Measurements from ENCODE around the gene SPEM3.

SPEM3 gene

DNA sequence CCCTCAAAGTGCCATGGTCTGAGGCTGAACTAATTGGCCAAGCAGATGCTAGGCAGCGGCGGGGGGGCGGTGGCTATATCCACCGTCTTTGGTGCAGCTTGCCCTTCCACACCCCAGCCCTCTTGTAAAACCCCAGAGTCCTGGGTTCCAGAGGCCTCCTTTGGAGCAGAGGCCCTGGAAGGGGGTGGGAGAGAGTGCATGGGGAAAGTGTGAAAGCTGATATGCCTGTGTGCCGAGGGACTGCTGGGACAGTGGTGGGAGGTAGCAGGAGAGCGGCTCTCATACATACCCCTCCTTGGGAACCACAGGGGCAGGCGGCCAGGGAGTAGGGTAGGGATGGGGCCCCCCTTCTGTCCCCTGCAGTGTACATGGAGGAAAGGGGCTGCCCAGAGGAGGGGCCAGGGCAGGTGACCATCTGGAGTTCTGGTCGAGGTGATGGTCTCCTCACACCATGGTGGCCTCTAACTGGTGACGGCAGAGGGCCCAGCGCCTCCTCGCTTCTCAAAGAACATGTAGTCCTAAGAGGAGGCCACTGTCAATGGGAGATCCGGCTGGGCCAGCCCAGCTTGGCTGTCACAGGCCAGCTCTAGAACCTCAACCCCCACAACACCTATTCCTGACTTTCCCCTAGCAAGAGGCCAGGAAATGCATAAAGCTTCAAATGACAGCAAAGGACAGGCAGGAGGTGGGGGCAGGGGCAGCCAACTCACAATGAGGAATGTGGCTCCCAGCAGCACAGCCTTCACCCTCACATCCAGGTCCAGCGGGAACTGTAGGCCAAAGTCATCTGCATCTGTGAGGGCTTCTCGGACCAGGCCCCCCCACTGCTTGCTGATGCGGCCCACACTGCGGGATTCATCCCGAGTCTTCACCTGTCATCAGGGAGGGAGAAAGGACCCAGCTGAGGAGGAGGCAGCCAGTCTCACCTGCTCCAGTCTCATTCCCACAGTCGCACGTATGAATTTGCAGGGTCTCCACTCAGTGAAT lies 38.4 kb upstream of the SPEM3 start:
- TF ChIP-seq RAD21 (IDR thresholded peaks at IDR 0.05; ENCODE audit: low read depth) = no peak
- TF ChIP-seq ZBTB7A (IDR thresholded peaks at IDR 0.05; ENCODE audit: low read depth) = no peak
- no peak for TF ChIP-seq EGR1 (IDR thresholded peaks at IDR 0.05)
- no peak for TF ChIP-seq CEBPB (IDR thresholded peaks at IDR 0.05)
- TF ChIP-seq TCF12 (IDR thresholded peaks at IDR 0.05; ENCODE audit: low read depth) = no peak
- TF ChIP-seq TEAD4 (IDR thresholded peaks at IDR 0.05) = no peak
- TF ChIP-seq, protein P1, sequence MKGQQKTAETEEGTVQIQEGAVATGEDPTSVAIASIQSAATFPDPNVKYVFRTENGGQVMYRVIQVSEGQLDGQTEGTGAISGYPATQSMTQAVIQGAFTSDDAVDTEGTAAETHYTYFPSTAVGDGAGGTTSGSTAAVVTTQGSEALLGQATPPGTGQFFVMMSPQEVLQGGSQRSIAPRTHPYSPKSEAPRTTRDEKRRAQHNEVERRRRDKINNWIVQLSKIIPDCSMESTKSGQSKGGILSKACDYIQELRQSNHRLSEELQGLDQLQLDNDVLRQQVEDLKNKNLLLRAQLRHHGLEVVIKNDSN (IDR thresholded peaks at IDR 0.05) = no peak
- no peak for TF ChIP-seq CREB1 (IDR thresholded peaks at IDR 0.05; ENCODE audit: low read depth)
- TF ChIP-seq TAF1 (IDR thresholded peaks at IDR 0.05; ENCODE audit: low read depth) = no peak
- no peak for TF ChIP-seq FOXM1 (IDR thresholded peaks at IDR 0.05; ENCODE audit: borderline replicate concordance, low read depth)
- TF ChIP-seq, protein P2, sequence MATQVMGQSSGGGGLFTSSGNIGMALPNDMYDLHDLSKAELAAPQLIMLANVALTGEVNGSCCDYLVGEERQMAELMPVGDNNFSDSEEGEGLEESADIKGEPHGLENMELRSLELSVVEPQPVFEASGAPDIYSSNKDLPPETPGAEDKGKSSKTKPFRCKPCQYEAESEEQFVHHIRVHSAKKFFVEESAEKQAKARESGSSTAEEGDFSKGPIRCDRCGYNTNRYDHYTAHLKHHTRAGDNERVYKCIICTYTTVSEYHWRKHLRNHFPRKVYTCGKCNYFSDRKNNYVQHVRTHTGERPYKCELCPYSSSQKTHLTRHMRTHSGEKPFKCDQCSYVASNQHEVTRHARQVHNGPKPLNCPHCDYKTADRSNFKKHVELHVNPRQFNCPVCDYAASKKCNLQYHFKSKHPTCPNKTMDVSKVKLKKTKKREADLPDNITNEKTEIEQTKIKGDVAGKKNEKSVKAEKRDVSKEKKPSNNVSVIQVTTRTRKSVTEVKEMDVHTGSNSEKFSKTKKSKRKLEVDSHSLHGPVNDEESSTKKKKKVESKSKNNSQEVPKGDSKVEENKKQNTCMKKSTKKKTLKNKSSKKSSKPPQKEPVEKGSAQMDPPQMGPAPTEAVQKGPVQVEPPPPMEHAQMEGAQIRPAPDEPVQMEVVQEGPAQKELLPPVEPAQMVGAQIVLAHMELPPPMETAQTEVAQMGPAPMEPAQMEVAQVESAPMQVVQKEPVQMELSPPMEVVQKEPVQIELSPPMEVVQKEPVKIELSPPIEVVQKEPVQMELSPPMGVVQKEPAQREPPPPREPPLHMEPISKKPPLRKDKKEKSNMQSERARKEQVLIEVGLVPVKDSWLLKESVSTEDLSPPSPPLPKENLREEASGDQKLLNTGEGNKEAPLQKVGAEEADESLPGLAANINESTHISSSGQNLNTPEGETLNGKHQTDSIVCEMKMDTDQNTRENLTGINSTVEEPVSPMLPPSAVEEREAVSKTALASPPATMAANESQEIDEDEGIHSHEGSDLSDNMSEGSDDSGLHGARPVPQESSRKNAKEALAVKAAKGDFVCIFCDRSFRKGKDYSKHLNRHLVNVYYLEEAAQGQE (IDR thresholded peaks at IDR 0.05; ENCODE audit: low read depth) = no peak
- TF ChIP-seq, protein P3, sequence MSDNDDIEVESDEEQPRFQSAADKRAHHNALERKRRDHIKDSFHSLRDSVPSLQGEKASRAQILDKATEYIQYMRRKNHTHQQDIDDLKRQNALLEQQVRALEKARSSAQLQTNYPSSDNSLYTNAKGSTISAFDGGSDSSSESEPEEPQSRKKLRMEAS (IDR thresholded peaks at IDR 0.05) = no peak
- no peak for TF ChIP-seq NFIC (IDR thresholded peaks at IDR 0.05)
- TF ChIP-seq EP300 (IDR thresholded peaks at IDR 0.05; ENCODE audit: borderline replicate concordance) = no peak
- no peak for TF ChIP-seq YY1 (IDR thresholded peaks at IDR 0.05; ENCODE audit: low read depth)

DNA sequence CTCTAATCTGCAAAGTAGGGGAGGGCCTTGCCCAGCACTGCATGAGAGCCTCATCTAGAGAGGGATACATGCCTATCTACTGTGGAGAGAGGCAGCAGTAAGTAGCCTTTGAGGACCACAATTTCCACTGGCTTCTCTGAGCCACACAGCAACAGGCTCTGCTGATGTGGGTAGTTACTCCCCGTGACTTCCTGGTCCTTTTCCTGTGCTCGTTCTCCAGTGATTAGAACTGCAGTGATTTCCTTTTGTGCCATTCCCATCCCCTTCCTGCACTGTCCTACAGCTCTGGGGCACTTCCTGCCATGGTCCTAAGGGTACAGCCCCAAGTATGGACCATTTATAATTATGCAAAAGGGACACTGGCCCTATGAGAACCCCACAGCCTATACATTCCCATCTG lies 37.4 kb upstream of the SPEM3 start:
- TF ChIP-seq EGR1 (IDR thresholded peaks at IDR 0.05) = no peak
- no peak for TF ChIP-seq TEAD4 (IDR thresholded peaks at IDR 0.05)
- no peak for TF ChIP-seq RAD21 (IDR thresholded peaks at IDR 0.05; ENCODE audit: low read depth)
- no peak for TF ChIP-seq ZBTB7A (IDR thresholded peaks at IDR 0.05; ENCODE audit: low read depth)
- TF ChIP-seq YY1 (IDR thresholded peaks at IDR 0.05; ENCODE audit: low read depth) = no peak

DNA sequence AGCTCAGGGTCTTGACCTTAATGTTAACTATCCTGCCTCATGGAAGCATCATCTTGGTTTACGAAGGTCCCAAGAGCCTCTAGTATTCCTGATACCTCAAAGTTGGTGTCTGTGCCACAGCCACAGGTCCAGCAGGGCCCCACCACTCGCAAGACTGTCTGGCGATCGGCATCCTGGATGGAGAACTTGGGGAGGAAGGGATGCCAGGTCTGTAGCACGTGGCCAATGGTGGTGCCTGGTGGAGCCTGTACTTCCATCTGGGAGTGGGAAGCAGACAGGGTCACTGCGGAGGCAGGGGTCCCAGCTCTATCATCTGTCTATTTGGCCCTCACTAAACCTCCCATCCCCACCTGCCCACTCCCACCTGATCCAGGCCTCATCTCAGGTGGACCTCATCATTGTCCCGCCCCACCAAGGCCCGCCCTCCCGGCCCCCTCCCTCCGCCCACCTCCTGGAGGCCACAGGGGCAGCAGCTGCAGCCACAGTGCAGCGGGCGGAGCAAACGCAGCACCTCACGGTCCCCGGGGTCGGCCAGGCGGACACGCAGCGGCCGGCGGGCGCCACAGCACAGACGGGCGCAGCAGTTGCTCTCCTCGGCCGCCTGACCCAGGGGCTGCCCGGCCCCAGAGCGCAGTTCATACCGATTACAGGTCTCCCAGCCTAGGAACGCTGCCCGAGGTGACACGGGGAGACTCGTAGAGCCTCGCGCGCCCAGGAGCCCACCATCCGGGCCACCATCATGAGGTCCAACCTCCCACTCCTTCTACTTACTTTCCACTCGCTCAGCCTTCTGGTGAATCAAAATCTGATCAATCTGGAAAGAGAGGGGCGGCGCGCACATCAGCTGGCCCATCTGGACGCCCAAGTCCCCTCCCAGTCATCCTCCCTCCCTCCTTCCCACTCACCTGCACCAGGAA lies 35.7 kb upstream of the SPEM3 start:
- TF ChIP-seq FOXM1 (IDR thresholded peaks at IDR 0.05; ENCODE audit: borderline replicate concordance, low read depth) (no peak), TEAD4 (IDR thresholded peaks at IDR 0.05) (no peak)

DNA sequence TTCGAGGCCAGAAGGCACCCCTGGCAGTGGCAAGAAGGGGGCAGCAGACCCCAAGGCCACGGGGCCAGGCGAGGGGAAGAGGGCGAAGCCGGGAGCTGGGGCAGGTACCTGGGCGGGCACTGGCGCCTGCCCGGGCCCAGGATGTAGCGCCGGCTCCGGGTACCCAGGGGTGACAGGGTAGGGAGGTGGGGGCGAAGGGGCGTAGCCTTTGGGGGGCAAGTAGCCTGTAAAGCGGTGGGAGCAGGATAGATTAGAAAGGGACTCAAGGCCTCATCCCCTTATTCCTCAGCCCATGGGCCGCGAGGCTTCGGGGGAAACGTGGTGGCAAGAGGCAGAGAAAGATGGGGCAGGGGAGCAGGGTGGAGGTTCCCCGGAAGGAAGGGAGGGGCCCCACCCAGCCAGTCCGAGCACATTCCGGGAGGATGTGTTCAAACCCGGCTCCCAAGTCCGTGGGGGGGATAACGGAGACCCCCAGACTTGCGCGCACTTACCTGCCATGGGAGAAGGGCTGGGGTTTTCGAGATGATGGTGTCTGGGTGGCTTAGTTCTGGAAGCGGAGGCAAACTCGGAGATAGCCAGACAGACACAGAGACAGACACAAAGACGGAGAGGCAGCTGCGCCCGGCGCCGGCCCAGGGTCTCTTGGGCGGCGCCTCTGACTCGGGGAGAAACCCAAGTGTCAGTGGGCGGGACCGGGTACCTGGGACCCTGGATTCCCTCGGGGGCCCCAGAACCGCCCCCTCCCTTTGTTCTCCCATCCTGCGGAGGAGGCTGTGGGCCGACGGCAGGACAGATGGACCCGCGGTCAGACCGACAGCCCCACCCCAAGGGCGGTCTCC lies 34.8 kb upstream of the SPEM3 start:
- TF ChIP-seq TEAD4 (IDR thresholded peaks at IDR 0.05) = peak; percentile 43; the same call in 1 of the 2 replicates
- TF ChIP-seq, protein P1 (IDR thresholded peaks at IDR 0.05) = no peak
- no peak for TF ChIP-seq TAF1 (IDR thresholded peaks at IDR 0.05; ENCODE audit: low read depth)
- TF ChIP-seq, protein P3 (IDR thresholded peaks at IDR 0.05) = peak; percentile 32; the same call in 1 of the 2 replicates
- peak; percentile 76 for TF ChIP-seq ZBTB7A (IDR thresholded peaks at IDR 0.05; ENCODE audit: low read depth)

DNA sequence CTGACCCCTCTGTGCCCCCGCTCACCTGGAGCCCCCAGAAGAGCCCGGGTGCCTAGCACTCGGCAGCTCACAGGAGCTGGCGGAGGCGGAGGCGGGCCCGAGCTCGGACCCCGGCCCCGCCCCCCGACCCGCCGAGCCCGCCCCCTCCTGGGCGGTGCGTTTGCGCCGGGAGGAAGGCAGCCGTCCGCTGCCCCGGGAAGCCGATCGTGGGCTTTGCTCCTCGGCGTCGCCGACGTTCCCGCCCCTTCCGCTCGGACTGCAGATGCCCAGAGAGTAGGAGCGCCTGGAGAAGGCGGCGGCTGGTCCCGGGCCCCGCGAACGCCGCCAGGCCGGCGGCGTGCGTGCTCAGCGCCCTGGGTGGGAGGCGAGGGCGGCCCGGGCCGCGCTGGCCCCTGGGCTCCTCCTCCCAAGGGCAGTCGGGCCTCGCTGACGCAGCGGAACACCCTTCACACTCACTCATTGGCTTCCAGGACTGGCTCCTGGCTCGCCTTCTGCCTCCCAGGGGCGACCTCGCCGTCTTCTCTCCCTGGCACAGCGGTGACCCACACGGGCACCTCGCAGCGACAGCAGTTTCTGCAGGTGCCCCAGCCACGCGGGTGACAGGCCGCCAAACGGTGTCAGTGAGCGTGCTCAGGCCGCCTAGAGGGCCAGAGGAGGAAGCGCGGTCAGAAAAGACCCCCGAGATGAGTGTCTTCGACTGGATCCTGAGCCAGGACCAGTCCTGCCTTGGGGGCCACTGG lies 34.0 kb upstream of the SPEM3 start, which contains the start of gene PLSCR3:
Gene PLSCR3 (minus strand): TSS at position 74 of the 740 bp plus-strand sequence. CDS start 415 bp downstream, outside the sequence.
- TF ChIP-seq CREB1 (IDR thresholded peaks at IDR 0.05; ENCODE audit: low read depth) = no peak
- TF ChIP-seq, protein P3 (IDR thresholded peaks at IDR 0.05) = peak; percentile 77
- TF ChIP-seq YY1 (IDR thresholded peaks at IDR 0.05; ENCODE audit: low read depth) = peak; percentile 23; the same call in 1 of the 2 replicates
- no peak for TF ChIP-seq TEAD4 (IDR thresholded peaks at IDR 0.05)
- TF ChIP-seq TCF12 (IDR thresholded peaks at IDR 0.05; ENCODE audit: low read depth) = no peak
- no peak for TF ChIP-seq EGR1 (IDR thresholded peaks at IDR 0.05)
- TF ChIP-seq, protein P2 (IDR thresholded peaks at IDR 0.05; ENCODE audit: low read depth) = no peak
- peak; percentile 41; the same call in 1 of the 2 replicates for TF ChIP-seq ZBTB7A (IDR thresholded peaks at IDR 0.05; ENCODE audit: low read depth)
- TF ChIP-seq RAD21 (IDR thresholded peaks at IDR 0.05; ENCODE audit: low read depth) = no peak
- TF ChIP-seq EP300 (IDR thresholded peaks at IDR 0.05; ENCODE audit: borderline replicate concordance) = no peak
- no peak for TF ChIP-seq NFIC (IDR thresholded peaks at IDR 0.05)
- peak; percentile 59; the same call in 1 of the 2 replicates for TF ChIP-seq TAF1 (IDR thresholded peaks at IDR 0.05; ENCODE audit: low read depth)
